OCI-M2 (cell line): ENCODE results near the gene TPP2.

ENCODE experiments used
- DNase-seq: peaks from one replicate; lab custom pipeline; 2025; ENCODE audit not compliant: unreplicated experiment; lab: John Stamatoyannopoulos, UW

The TPP2 gene

DNA sequence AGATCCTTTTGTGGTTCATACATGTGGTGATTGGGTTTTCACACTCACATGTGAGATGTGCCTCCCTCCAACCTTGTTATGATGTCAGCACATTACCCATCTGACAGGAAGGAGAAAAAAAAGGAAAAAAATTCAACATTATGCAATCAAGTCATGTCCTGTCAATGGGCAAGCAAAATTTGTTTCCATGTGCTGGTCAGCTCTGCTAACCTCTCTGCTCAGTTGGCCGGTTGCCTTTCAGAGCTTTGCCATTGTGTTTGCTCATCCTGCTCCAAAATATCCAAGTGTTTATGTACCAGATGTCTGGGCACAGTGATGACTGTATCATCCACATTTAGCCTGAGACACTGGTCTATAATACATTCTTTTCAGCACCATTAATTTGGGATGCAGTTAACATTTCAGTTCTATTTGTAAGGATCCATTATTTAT lies 125.0 kb downstream of the TPP2 start:
- no peak for DNase-seq

DNA sequence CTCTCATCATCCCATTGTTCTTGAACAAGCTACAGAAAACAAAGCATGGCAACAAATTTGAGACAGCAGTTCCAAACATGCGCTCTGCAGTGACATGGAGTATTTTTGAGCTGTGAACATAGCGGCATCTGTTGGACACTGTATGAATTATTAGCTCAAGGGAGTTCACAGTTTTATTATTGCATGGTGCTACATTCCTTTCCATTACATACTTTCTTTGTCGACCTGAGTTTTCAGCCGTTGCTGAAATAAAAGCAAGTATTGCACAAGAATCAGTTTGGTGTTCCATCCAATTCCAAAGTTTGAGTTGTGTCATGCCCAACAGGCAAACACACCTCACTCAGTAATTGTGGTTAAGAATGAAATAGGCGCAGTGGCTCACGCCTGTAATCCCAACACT lies 128.1 kb downstream of the TPP2 start:
- no peak for DNase-seq

- no peak for DNase-seq
These were observed 129.6 kb downstream of the TPP2 start for GRCh38 chr13:102726430-102726829.
